HL-60/S4 (cell line): Measurements from ENCODE around the gene PHKA1.
"Not testable (repeated sequence)": the region's sequence is repeated elsewhere in the genome, so short reads cannot be mapped to it uniquely, and the experiment has no call there.

Source experiments
- in situ Hi-C: fragments of 300-500 bp; cut with MboI; formaldehyde crosslinking; loops from 2 replicates; pipeline ENCODE4 v1.14.3; 2022; ENCODE audit warnings: low sequenced_read_pairs

The PHKA1 gene

GRCh38 chrX:72669508-72669907, 44.6 kb downstream of the PHKA1 start:
- in situ Hi-C loops = not testable (repeated sequence)

- in situ Hi-C loops = no loop called here
These were observed 47.7 kb downstream of the PHKA1 start for GRCh38 chrX:72666451-72666850.

- in situ Hi-C loops = no loop called here
These were observed 50.4 kb downstream of the PHKA1 start for GRCh38 chrX:72663737-72664136.

GRCh38 chrX:72662020-72662747, 51.9 kb downstream of the PHKA1 start:
- in situ Hi-C loops = no loop called here

GRCh38 chrX:72659723-72660122, 54.4 kb downstream of the PHKA1 start:
- in situ Hi-C loops = no loop called here

- in situ Hi-C loops = no loop called here
These were observed 62.0 kb downstream of the PHKA1 start for GRCh38 chrX:72652082-72652481.

GRCh38 chrX:72644946-72645345, 69.2 kb downstream of the PHKA1 start:
- in situ Hi-C loops = no loop called here

- in situ Hi-C loops = no loop called here
These were observed 72.5 kb downstream of the PHKA1 start for GRCh38 chrX:72641611-72642010.

- in situ Hi-C loops = no loop called here
These were observed 78.2 kb downstream of the PHKA1 start for GRCh38 chrX:72635930-72636329.

- in situ Hi-C loops = no loop called here
These were observed 79.8 kb downstream of the PHKA1 start for GRCh38 chrX:72634331-72634730.

GRCh38 chrX:72630185-72630584, 83.9 kb downstream of the PHKA1 start:
- in situ Hi-C loops = no loop called here

- in situ Hi-C loops = no loop called here
These were observed 89.9 kb downstream of the PHKA1 start for GRCh38 chrX:72624194-72624593.

GRCh38 chrX:72621625-72622485, 92.3 kb downstream of the PHKA1 start:
- in situ Hi-C loops = no loop called here

GRCh38 chrX:72621163-72621562, 92.9 kb downstream of the PHKA1 start:
- in situ Hi-C loops = no loop called here

GRCh38 chrX:72620550-72621145, 93.5 kb downstream of the PHKA1 start:
- in situ Hi-C loops = no loop called here

GRCh38 chrX:72609313-72609712, 104.8 kb downstream of the PHKA1 start:
- in situ Hi-C loops = no loop called here

- in situ Hi-C loops = no loop called here
These were observed 109.4 kb downstream of the PHKA1 start for GRCh38 chrX:72604705-72605104.

- in situ Hi-C loops = no loop called here
These were observed 110.0 kb downstream of the PHKA1 start for GRCh38 chrX:72604112-72604511.

- in situ Hi-C loops = not testable (repeated sequence)
These were observed 123.1 kb downstream of the PHKA1 start for GRCh38 chrX:72591038-72591437.

- in situ Hi-C loops = no loop called here
These were observed 129.9 kb downstream of the PHKA1 start for GRCh38 chrX:72584163-72584562.

- in situ Hi-C loops = no loop called here
These were observed 137.8 kb downstream of the PHKA1 start for GRCh38 chrX:72576141-72576894.
